Measurements from ENCODE around the gene FMOD. TPM values are rescaled to one million over a fixed set of nuclear protein-coding genes. Genes with fewer than 3 reads are reported as not detected.

Gene FMOD
- total RNA-seq, 1 donor from 2014 or later, result not detected

GRCh38 chr1:203305809-203306088 lies 45.2 kb downstream of the FMOD start:
- H3K9me3 Mint-ChIP-seq, result no peaks in the 10 kb centered on the region

GRCh38 chr1:203304919-203305808 lies 45.8 kb downstream of the FMOD start, which contains the start of gene BTG2:
BTG2 (plus strand) TSS chr1:203305519; CDS start chr1:203305607, 88 bp downstream.
- Histone ChIP-seq H3K4me2 (peak within 1 kb of the TSS; percentile 99), H3K4me3 (peak within 1 kb of the TSS; percentile 87), H3K4me1 (peaks cover 38% of the 10 kb centered on the region), H3K9ac (peak within 1 kb of the TSS; percentile 74), H4K20me1 (ENCODE audit: low read depth) (peaks cover 42% of the 10 kb centered on the region), H3K9me3 (ENCODE audit: low read depth) (no peaks in the 10 kb centered on the region), H3K27me3 (peaks cover 96% of the 10 kb centered on the region), H2AFZ (replicated peaks) (peak within 1 kb of the TSS; percentile 80), H3F3A (ENCODE audit: low read depth) (peaks cover 28% of the 10 kb centered on the region), H3K36me3 (no peaks in the 10 kb centered on the region), H3K79me2 (ENCODE audit: low read depth) (peaks cover 31% of the 10 kb centered on the region), H3K27ac (no peak within 1 kb of the TSS)
- DNase-seq (ENCODE audit: low spot score), result peak; percentile 97
- H3K36me3 Mint-ChIP-seq, result peaks cover 4% of the 10 kb centered on the region
- peak; percentile 24 for TF ChIP-seq EZH2 (IDR thresholded peaks at IDR 0.05)
- TF ChIP-seq EZH2phosphoT487 (IDR thresholded peaks at IDR 0.05), result no peak
- no peaks in the 10 kb centered on the region for H3K9me3 Mint-ChIP-seq
- peaks cover 47% of the 10 kb centered on the region for H3K4me1 Mint-ChIP-seq
- H3K27ac Mint-ChIP-seq, result peak within 1 kb of the TSS; percentile 84
- H3K27me3 Mint-ChIP-seq (ENCODE audit: insufficient read depth, low read depth), result peaks cover 22% of the 10 kb centered on the region
- H3K4me3 Mint-ChIP-seq, result peak within 1 kb of the TSS; percentile 85

More at GRCh38 chr1:203305809-203306088, 45.2 kb downstream of the FMOD start:
- peaks cover 4% of the 10 kb centered on the region for H3K36me3 Mint-ChIP-seq
- H3K27me3 Mint-ChIP-seq (ENCODE audit: insufficient read depth, low read depth), result peaks cover 21% of the 10 kb centered on the region
- H4K20me1 ChIP-seq (ENCODE audit: low read depth), result peaks cover 48% of the 10 kb centered on the region
- no peaks in the 10 kb centered on the region for H3K36me3 ChIP-seq
- H3K4me1 ChIP-seq, result peaks cover 38% of the 10 kb centered on the region
- H3K27me3 ChIP-seq, result peaks cover 96% of the 10 kb centered on the region
- H3K4me3 ChIP-seq, result peak overlapping the region; percentile 87
- H2AFZ ChIP-seq (replicated peaks), result no peak overlapping the region
- TF ChIP-seq, protein P1, sequence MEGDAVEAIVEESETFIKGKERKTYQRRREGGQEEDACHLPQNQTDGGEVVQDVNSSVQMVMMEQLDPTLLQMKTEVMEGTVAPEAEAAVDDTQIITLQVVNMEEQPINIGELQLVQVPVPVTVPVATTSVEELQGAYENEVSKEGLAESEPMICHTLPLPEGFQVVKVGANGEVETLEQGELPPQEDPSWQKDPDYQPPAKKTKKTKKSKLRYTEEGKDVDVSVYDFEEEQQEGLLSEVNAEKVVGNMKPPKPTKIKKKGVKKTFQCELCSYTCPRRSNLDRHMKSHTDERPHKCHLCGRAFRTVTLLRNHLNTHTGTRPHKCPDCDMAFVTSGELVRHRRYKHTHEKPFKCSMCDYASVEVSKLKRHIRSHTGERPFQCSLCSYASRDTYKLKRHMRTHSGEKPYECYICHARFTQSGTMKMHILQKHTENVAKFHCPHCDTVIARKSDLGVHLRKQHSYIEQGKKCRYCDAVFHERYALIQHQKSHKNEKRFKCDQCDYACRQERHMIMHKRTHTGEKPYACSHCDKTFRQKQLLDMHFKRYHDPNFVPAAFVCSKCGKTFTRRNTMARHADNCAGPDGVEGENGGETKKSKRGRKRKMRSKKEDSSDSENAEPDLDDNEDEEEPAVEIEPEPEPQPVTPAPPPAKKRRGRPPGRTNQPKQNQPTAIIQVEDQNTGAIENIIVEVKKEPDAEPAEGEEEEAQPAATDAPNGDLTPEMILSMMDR (IDR thresholded peaks at IDR 0.05), result no peak
- TF ChIP-seq EZH2 (IDR thresholded peaks at IDR 0.05) (no peak), EZH2phosphoT487 (IDR thresholded peaks at IDR 0.05) (no peak)
- H3K79me2 ChIP-seq (ENCODE audit: low read depth), result peaks cover 31% of the 10 kb centered on the region
- no peak overlapping the region for H3K27ac Mint-ChIP-seq
- peak overlapping the region; percentile 99 for H3K4me2 ChIP-seq
- DNase-seq (ENCODE audit: low spot score), result no peak
- H3K9me3 ChIP-seq (ENCODE audit: low read depth), result no peaks in the 10 kb centered on the region
- no peak overlapping the region for H3K27ac ChIP-seq
- H3K4me3 Mint-ChIP-seq, result peak overlapping the region; percentile 83
- H3K4me1 Mint-ChIP-seq, result peaks cover 47% of the 10 kb centered on the region
- peak overlapping the region; percentile 74 for H3K9ac ChIP-seq
- H3F3A ChIP-seq (ENCODE audit: low read depth), result peaks cover 28% of the 10 kb centered on the region

DNA sequence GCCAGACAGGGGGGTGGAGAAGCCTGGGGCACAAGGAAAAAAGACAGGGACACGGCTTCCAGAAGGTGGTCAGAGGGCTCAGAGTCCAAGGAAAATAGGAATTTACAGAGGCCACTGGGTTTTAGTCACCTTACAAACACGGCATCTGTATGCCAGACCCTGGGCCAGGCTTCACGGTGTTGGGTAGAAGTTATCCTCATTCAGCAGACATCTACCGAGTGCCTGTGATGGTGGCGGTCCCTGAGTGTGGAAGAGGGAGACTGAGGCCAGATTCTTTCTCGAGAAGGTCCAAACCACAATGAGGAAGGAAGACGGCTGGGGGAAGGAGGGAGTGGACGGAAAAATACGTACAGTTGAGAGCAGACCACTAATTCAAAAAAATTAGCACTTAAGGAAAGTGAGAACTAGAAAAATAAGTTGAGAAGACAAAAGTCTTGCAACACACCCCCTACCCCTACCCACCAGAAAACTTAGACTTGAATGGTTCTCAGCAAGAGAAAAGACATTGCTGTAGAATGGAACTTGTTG lies 46.5 kb downstream of the FMOD start:
- Histone ChIP-seq H3K9ac (no peak overlapping the region), H3F3A (ENCODE audit: low read depth) (peaks cover 28% of the 10 kb centered on the region), H4K20me1 (ENCODE audit: low read depth) (peaks cover 35% of the 10 kb centered on the region), H3K79me2 (ENCODE audit: low read depth) (peaks cover 31% of the 10 kb centered on the region), H3K27me3 (peaks cover 96% of the 10 kb centered on the region), H3K4me2 (peak overlapping the region; percentile 73), H2AFZ (replicated peaks) (peak overlapping the region; percentile 80), H3K27ac (no peak overlapping the region), H3K4me3 (peak overlapping the region; percentile 33), H3K9me3 (ENCODE audit: low read depth) (no peaks in the 10 kb centered on the region), H3K4me1 (peaks cover 38% of the 10 kb centered on the region), H3K36me3 (no peaks in the 10 kb centered on the region)
- peaks cover 19% of the 10 kb centered on the region for H3K27me3 Mint-ChIP-seq (ENCODE audit: insufficient read depth, low read depth)
- H3K9me3 Mint-ChIP-seq, result no peaks in the 10 kb centered on the region
- H3K36me3 Mint-ChIP-seq, result peaks cover 2% of the 10 kb centered on the region
- DNase-seq (ENCODE audit: low spot score), result no peak
- H3K27ac Mint-ChIP-seq, result peak overlapping the region; percentile 84
- TF ChIP-seq EZH2phosphoT487 (IDR thresholded peaks at IDR 0.05) (no peak), EZH2 (IDR thresholded peaks at IDR 0.05) (no peak)
- TF ChIP-seq, protein P1 (IDR thresholded peaks at IDR 0.05), result no peak
- peaks cover 40% of the 10 kb centered on the region for H3K4me1 Mint-ChIP-seq
- H3K4me3 Mint-ChIP-seq, result peak overlapping the region; percentile 85

All from neural progenitor cell (in vitro differentiated cells).